Spleen (tissue), 11 donors: ENCODE measurements around the gene SMARCE1. TPM values are rescaled to one million over a fixed set of nuclear protein-coding genes. Genes with fewer than 3 reads are reported as not detected.

ENCODE experiments used
- DNase-seq: peaks from one replicate; pipeline ENCODE4 v3.0.0-alpha.2; 2020
- H3K27ac ChIP-seq, 8 donors: fragments of 200-600 bp; sonication (generic) in 7 of 8; 1 replicate in 4 of 8; 2 replicates in 4 of 8; pipeline versions ENCODE4 v1.5.0 to v1.8.0; 2016 to 2021; ENCODE audit warnings: inconsistent platforms in 4 of 8, mild to moderate bottlenecking in 4 of 8, moderate library complexity in 1 of 8
- H3K27me3 ChIP-seq, 7 donors: fragments of 200-600 bp; sonication (generic) in 6 of 7; replicated peaks in 1 of 7; 1 replicate in 4 of 7; 2 replicates in 3 of 7; pipeline versions ENCODE4 v1.5.0 to v1.8.0; 2016 to 2021; ENCODE audit warnings: inconsistent platforms in 3 of 7, mild to moderate bottlenecking in 1 of 7
- H3K36me3 ChIP-seq, 6 donors: fragments of 200-600 bp; sonication (generic) in 5 of 6; 1 replicate in 4 of 6; 2 replicates in 2 of 6; pipeline versions ENCODE4 v1.5.0 to v1.8.0; 2016 to 2021; ENCODE audit warnings: inconsistent platforms in 2 of 6
- H3K4me1 ChIP-seq, 6 donors: fragments of 200-600 bp; sonication (generic) in 5 of 6; 1 replicate in 3 of 6; 2 replicates in 3 of 6; pipeline versions ENCODE4 v1.5.0 to v1.8.0; 2016 to 2021; ENCODE audit warnings: inconsistent platforms in 3 of 6
- H3K4me3 ChIP-seq, 8 donors: fragments of 200-600 bp; sonication (generic) in 7 of 8; 1 replicate in 4 of 8; 2 replicates in 4 of 8; pipeline versions ENCODE4 v1.5.0 to v1.8.0; 2016 to 2021; ENCODE audit warnings: inconsistent platforms in 4 of 8, mild to moderate bottlenecking in 4 of 8, moderate library complexity in 2 of 8
- H3K9me3 ChIP-seq, 8 donors: fragments of 200-600 bp; sonication (generic) in 7 of 8; 1 replicate in 4 of 8; 2 replicates in 4 of 8; pipeline versions ENCODE4 v1.5.0 to v1.8.0; 2016 to 2021; ENCODE audit warnings: inconsistent platforms in 4 of 8
- POLR2A ChIP-seq, 3 donors: fragments of 450-650 bp; IDR thresholded peaks; one replicate each; pipeline ENCODE4 v1.5.1; 2017; ENCODE audit warnings: antibody characterized with exemption in 3 of 3, mild to moderate bottlenecking in 1 of 3
- WGBS, 5 donors: extraction: QIAGEN DNeasy Blood & Tissue Kit in 3 of 5; methylation state at CpG; one replicate each; pipeline versions ENCODE4 v1.1.5 to v1.1.7; 2013 to 2018; 5-methylcytosine and 5-hydroxymethylcytosine counted together
- intact Hi-C: fragments of 100-400 bp; cut with DNase I; formaldehyde crosslinking; loops from one replicate; pipeline ENCODE4 v1.15.0; 2023; ENCODE audit warnings: low total_unique reads
- polyA plus RNA-seq, 3 donors: library from polyadenylated mRNA; stranded (reverse); fragments of 200-250 nt; gene quantifications; one replicate each; pipeline ENCODE4 v1.2.1, GENCODE V29; 2013
- total RNA-seq, 7 donors: library from RNA; depleted of rRNA in 3 of 7; stranded (reverse); fragments of >200 nt in 3 of 7; fragmentation: NEBNext Ultra II Directional in 4 of 7; extraction: Animal tissue kit (Norgen Biotek cat#: 25700) in 4 of 7; gene quantifications; one replicate each; pipeline versions ENCODE4 v1.1.0 to v1.2.1, GENCODE V29; 2016 to 2021
- donor health status: healthy with polysubstance abuse.
- donor health status: DM: no; HTN: no; CAD: no; lungs with moderate emphysema.
- donor health status: DM: no; HTN: no; CAD: no.
- donor health status: Bipolar disorder and iron deficiency.
- donor health status: healthy.
- donor health status: DM: no; HTN: no; CAD: no.
- donor health status: DM: yes; HTN: yes; CAD: no.

Gene SMARCE1
- total and polyA plus RNA-seq, 10 donors = 74.2 to 126 (median 89.4) TPM

- intact Hi-C loops = no loop called here
- H3K4me1 ChIP-seq = peaks cover 4 to 53% (median 22%) of the 10 kb centered on the region in 6 donors
- H3K27me3 ChIP-seq = no peaks in the 10 kb centered on the region
- no peak overlapping the region for H3K4me3 ChIP-seq
- TF ChIP-seq POLR2A (IDR thresholded peaks at IDR 0.05) = no peak
- 47 to 72% (median 52%) methylated on average over 5 of the region's 5 CpGs for WGBS, 5 donors
- DNase-seq = no peak
- peak overlapping the region in 2 of 8 donors; percentile 1 to 2 for H3K27ac ChIP-seq
- no peaks in the 10 kb centered on the region for H3K36me3 ChIP-seq
- peaks cover 5 to 37% (median 21%) of the 10 kb centered on the region in 8 donors for H3K9me3 ChIP-seq
Observed at GRCh38 chr17:40576113-40576740, 71.4 kb downstream of the SMARCE1 start.

Other genes with a start within 250 kb of the SMARCE1 start
- gene TOP2A, start 229.9 kb downstream of the SMARCE1 start, total RNA-seq = 10 to 100 TPM in 5 of 7 donors, 1 to 10 TPM in 2; 5.5 to 37.5 (median 14.4) TPM
- gene TOP2A, start 229.9 kb downstream of the SMARCE1 start, polyA plus RNA-seq = 10 to 100 TPM in 1 of 3 donors, 1 to 10 TPM in 2; 5.8 to 27.5 (median 8.1) TPM
- gene IGFBP4, start 204.4 kb downstream of the SMARCE1 start, total RNA-seq = 100 to 1,000 TPM; 287 to 537 (median 336) TPM
- 100 to 1,000 TPM in 2 of 3 donors, 10 to 100 TPM in 1; 49.3 to 131 (median 107) TPM for gene IGFBP4, start 204.4 kb downstream of the SMARCE1 start, polyA plus RNA-seq
- gene TNS4, start 146.2 kb downstream of the SMARCE1 start, total RNA-seq = 1 to 10 TPM in 1 of 7 donors, under 1 TPM in 5, not detected in 1; 0.14 to 1.3 (median 0.41) TPM
- under 1 TPM; 0.15 to 0.45 (median 0.21) TPM for gene TNS4, start 146.2 kb downstream of the SMARCE1 start, polyA plus RNA-seq
- 10 to 100 TPM; 31.9 to 77.4 (median 49.9) TPM for gene CCR7, start 82.3 kb downstream of the SMARCE1 start, total RNA-seq
- gene CCR7, start 82.3 kb downstream of the SMARCE1 start, polyA plus RNA-seq = 10 to 100 TPM; 29.0 to 79.1 (median 63.5) TPM
- 10 to 100 TPM in 2 of 7 donors, 1 to 10 TPM in 5; 3.4 to 13.7 (median 5.3) TPM for gene KRT222, start 17.4 kb upstream of the SMARCE1 start, total RNA-seq
- 1 to 10 TPM; 2.2 to 6.2 (median 3.8) TPM for gene KRT222, start 17.4 kb upstream of the SMARCE1 start, polyA plus RNA-seq
- not detected for gene KRT24, start 55.9 kb upstream of the SMARCE1 start, total RNA-seq
- gene KRT24, start 55.9 kb upstream of the SMARCE1 start, polyA plus RNA-seq = under 1 TPM in 1 of 3 donors, not detected in 2; 0.03 TPM
- gene KRT25, start 107.5 kb upstream of the SMARCE1 start, total RNA-seq = not detected
- not detected for gene KRT25, start 107.5 kb upstream of the SMARCE1 start, polyA plus RNA-seq
- not detected for gene KRT26, start 124.4 kb upstream of the SMARCE1 start, total RNA-seq
- gene KRT26, start 124.4 kb upstream of the SMARCE1 start, polyA plus RNA-seq = not detected
- not detected for gene KRT27, start 134.7 kb upstream of the SMARCE1 start, total RNA-seq
- under 1 TPM; 0.09 to 0.42 (median 0.12) TPM for gene KRT27, start 134.7 kb upstream of the SMARCE1 start, polyA plus RNA-seq
- not detected for gene KRT28, start 152.1 kb upstream of the SMARCE1 start, total RNA-seq
- not detected for gene KRT28, start 152.1 kb upstream of the SMARCE1 start, polyA plus RNA-seq
- gene KRT10, start 174.8 kb upstream of the SMARCE1 start, total RNA-seq = 10 to 100 TPM in 4 of 7 donors, 1 to 10 TPM in 3; 4.3 to 39.0 (median 25.9) TPM
- 10 to 100 TPM; 35.3 to 41.8 (median 41.3) TPM for gene KRT10, start 174.8 kb upstream of the SMARCE1 start, polyA plus RNA-seq
- gene KRT12, start 219.4 kb upstream of the SMARCE1 start, total RNA-seq = not detected
- gene KRT12, start 219.4 kb upstream of the SMARCE1 start, polyA plus RNA-seq = not detected
- gene KRT20, start 237.4 kb upstream of the SMARCE1 start, total RNA-seq = not detected
- under 1 TPM in 2 of 3 donors, not detected in 1; 0.07 to 0.45 TPM for gene KRT20, start 237.4 kb upstream of the SMARCE1 start, polyA plus RNA-seq